SK-N-SH treated with all-trans-retinoic acid at 6 μM for 48 hours (cell line): ENCODE results near the gene SURF6.

Experiments
- BACH2 ChIP-seq: fragments of 250-450 bp; sonication (Bioruptor Pico); IDR thresholded peaks from 2 replicates; pipeline ENCODE4 v1.9.0; 2021; ENCODE audit warnings: mild to moderate bottlenecking, borderline replicate concordance
- PPARA ChIP-seq: fragments of 250-450 bp; sonication (Bioruptor Pico); IDR thresholded peaks from 2 replicates; pipeline ENCODE4 v1.5.0; 2020; ENCODE audit warnings: mild to moderate bottlenecking, borderline replicate concordance
- TCF4 ChIP-seq: fragments of 250-450 bp; sonication (Bioruptor Pico); IDR thresholded peaks from 2 replicates; pipeline ENCODE4 v1.8.0; 2021; ENCODE audit warnings: mild to moderate bottlenecking, moderate library complexity, borderline replicate concordance
- ZNF8 ChIP-seq: fragments of 450-650 bp; formaldehyde crosslinking; IDR thresholded peaks from 2 replicates; pipeline ENCODE4 v1.5.0; 2020; ENCODE audit warnings: mild to moderate bottlenecking, moderate library complexity

DNA sequence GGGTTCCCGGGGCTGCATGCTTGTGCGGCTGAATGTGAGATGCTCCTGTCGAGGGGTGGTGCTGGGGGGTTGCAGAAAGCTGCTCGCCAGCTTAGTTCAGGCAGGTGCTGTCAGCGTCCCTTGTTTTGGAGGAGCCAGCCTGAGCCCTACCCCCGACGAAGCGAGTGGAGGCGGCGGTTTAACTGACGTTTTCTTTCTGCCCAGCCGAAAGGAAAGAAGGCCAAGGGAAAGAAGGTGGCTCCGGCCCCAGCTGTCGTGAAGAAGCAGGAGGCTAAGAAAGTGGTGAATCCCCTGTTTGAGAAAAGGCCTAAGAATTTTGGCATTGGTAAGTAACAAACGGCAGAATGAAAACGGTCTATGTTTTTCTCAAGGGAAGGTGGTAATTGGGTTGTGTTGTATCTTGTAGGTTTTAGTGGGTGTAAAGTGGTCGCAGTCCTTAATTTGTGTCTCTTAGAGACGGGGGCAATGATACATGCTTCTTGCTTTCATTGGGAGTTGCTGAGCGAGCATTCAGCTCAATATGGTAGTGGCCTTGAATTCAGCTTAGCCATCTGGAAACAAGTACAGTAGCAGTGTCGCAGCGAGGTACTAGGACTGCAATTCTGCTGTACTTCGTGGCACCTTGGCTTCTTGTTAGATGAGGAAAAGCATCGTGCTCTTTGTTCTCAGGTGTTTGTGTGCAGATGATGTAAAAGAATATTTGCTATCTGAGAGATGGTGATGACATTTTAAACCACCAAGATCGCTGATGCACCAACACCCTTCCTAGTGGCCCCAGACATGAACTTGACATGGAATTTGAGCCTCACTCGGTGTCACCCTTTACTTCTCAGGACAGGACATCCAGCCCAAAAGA, 13.0 kb upstream of the SURF6 start:
- TF ChIP-seq BACH2 (CRISPR knock-in tag) (no peak), PPARA (CRISPR knock-in tag) (no peak), ZNF8 (no peak), TCF4 (CRISPR knock-in tag) (no peak)
